Activated naive CD4-positive, alpha-beta T cell (primary cell): Measurements from ENCODE around the gene CDC14A.
"Not testable (repeated sequence)": the region's sequence is repeated elsewhere in the genome, so short reads cannot be mapped to it uniquely, and the experiment has no call there.

ENCODE experiments used
- DNase-seq, 4 experiments: peaks; one replicate each; lab custom pipeline; 2025; lab: John Stamatoyannopoulos, UW

CDC14A gene

DNA sequence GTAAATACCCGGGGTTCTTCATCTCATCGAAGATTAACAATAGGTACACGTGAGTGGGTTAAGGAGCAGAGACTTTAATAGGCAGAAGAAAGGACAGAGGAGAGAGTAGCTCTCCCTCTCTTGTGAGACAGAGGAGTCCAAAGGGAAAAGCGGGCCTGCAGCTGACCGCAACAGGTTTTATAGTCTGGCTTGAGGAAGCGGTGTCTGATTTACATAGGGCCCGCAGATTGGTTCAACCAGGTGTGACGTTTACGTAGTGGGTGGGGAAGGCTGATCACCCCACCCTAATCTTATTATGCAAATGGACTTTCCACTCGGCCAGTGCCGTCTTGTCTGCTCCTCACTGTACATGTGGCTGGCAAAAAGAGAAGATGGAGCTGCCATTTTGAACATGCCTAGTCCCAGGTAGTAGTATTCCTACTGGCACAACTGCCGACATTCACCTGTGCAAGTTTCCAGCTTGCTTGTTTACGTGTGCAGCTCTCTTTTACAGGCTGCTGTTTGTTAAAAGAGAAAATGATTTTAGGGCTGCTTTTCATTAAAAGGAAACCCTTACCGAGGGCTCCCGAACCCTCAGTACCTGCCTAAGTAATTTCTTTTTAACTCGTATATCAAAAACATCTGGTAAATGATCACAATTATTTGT lies 10.6 kb downstream of the CDC14A start:
- DNase-seq, result no peak

DNA sequence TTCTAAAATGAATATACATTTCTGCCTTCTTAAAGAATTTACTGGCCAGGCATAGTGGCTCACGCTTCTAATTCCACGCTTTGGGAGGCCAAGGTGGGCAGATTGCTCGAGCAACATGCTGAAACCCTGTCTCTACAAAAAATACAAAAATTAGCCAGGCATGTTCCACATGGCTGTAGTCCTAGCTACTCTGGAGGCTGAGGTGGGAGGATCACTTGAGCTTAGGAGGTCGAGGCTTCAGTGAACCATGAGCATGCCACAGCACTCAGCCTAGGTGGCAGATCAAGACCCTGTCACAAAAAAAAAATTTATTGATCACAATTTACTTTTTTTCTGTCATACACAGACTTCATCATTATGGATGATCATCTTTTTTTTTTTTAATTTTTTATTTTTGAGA lies 11.5 kb downstream of the CDC14A start:
- DNase-seq, result no peak

DNA sequence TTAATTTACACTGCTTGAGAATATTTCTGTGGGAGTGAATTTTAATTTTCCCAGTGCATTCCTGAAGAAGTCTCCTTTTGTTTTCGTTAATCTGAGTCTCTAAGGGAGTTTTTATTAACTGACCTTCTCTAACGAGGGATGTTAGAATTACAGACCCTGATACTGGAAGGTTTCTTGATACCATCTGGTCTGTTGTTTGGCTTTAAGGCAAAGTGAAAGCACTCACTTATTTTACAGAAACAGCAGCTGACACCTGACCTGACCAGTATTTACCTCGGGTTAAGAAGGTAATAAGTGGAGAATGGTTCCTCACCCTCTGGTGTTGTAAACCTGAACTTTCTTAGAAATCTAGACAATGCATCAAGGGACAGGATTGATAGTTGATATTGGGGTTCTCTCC lies 12.4 kb downstream of the CDC14A start:
- DNase-seq, result no peak

DNA sequence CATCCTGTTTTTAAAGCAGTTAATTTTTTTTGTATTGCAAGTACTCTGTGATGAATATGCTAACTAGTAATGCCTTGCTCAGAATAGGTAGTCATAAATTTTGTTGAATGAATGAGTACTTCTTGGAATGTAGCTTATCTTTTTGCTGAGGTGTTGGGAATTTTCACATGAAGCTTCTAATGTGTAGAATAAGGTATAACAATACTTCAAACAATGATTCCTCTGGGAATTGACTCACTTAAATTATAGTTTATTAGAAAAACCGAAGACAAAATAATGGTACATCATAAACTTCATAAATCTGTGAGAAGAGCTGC lies 13.9 kb downstream of the CDC14A start:
- DNase-seq, result no peak

DNA sequence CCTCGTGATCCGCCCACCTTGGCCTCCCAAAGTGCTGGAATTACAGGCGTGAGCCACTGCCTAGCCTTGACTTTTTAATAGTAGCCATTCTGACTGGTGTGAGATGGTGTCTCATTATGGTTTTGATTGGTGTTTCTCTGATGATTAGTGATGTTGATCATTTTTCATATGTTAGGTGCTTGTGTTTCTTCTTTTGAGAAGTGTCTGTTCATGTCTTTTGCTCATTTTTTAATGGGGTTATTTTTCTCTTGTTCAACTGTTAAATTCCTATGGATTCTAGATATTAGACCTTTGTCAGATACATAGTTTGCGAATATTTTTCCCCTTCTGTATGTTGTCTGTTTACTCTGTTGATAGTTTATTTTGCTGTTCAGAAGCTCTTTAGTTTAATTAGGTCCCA lies 17.0 kb downstream of the CDC14A start:
- DNase-seq, result not testable (repeated sequence)

DNA sequence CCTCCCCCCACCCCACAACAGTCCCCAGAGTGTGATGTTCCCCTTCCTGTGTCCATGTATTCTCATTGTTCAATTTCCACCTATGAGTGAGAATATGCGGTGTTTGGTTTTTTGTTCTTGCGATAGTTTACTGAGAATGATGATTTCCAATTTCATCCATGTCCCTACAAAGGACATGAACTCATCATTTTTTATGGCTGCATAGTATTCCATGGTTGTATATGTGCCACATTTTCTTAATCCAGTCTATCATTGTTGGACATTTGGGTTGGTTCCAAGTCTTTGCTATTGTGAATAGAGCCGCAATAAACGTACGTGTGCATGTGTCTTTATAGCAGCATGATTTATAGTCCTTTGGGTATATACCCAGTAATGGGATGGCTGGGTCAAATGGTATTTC lies 21.6 kb downstream of the CDC14A start:
- DNase-seq, result not testable (repeated sequence)

DNA sequence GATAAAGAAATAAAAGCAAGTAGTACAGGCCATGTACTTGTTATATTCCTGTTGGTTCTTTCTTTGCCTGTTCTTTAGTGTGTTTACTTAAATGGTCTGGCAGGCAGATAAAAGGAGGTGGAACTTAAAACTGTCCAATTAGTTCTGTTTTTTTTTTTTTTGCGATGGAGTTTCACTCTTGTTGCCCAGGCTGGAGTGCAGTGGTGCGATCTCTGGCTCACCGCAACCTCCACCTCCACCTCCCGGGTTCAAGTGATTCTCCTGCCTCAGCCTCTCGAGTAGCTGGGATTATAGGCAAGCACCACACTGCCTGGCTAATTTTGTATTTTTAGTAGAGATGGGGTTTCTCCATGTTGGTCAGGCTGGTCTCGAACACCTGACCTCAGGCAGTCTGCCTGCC lies 24.6 kb downstream of the CDC14A start:
- DNase-seq, result not testable (repeated sequence)

DNA sequence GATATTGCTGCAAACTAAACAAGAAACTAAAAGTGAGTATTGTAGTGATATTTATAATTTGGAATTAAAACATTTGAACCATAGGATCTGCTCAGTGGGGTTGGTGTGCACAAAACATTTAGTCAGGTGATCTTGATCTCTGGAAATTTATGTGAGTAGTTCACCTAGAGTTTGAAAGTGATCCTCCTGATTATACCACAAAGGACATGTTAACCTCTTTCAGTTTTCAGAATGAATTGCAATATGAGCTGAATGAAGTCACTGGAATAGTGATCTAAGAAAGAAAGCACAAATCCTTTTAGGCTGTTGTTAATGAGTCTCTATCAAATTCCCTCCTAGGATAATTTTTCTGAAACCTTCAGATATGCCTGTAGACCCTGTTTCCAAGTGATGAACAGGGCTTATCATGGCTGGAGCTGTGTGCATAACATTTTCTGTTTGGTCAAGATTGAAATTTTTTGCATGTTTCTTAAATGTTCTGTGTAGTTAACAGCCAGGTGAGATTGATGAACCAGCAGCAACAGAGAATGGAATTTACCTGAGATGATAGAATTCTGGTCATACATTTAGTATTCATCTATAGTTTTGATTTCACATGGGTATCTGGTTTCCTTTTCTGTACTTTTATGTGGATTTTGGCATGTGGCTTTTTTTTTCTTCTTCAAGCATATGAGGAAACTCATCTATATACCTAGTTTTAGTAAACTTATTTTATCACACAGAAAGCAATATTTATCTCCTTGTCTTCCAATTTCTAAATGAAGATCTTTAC lies 25.5 kb downstream of the CDC14A start:
- DNase-seq, result no peak

DNA sequence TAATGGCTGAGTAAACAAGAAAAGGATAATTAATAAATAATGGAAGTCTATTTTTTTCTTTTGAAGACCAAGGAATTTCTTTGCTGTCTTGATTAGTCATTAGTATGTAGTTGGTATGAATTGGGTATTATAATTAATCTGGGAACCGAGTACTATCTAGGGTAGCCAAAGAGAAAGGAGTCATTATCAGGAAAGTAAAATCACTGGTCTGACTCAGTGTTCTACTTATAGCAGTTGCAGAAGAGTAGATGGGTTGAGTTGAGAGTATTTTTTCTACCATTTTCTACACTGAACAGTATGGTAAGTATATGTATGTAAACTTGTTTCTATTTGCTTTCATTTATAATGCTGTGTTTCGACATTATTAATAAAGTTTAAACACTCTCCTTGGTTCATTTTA lies 26.6 kb downstream of the CDC14A start:
- no peak for DNase-seq

DNA sequence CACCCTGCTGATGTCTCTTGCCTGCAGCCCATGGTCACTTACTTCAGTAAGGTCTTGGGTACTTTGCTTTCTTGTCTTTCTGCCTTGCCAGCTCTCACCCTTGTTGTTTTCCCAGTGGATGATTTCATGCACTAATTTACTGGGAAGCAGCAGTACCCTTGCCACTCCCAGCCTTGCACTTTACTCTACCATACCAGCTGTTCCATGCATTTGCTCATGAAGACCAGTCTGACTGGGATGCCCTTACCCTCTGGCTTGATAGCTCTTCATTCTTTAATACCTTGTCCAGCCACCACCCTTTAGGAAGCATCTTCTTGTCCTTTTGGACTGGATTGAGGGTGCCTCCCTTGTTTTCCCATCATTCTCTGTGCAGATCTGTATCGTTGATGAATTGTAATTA lies 28.3 kb downstream of the CDC14A start:
- no peak for DNase-seq

DNA sequence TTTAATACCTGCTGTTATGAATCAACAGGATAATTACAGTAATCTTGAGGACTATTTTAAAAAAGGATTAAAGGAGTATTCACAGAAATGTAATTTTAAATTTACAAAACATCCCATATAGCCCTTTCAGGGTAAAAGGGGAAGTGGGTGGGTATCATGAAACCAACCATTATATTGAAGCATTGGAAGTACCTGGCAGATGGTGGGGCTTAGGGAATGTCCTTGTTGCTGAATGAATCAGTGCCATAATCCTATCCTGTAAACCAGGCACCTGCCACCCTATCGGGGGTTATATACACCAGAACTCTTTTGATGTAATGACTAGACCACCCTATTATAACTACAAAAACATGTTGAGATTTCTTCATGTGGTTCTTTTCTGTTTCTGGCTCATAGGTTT lies 30.4 kb downstream of the CDC14A start:
- no peak for DNase-seq

DNA sequence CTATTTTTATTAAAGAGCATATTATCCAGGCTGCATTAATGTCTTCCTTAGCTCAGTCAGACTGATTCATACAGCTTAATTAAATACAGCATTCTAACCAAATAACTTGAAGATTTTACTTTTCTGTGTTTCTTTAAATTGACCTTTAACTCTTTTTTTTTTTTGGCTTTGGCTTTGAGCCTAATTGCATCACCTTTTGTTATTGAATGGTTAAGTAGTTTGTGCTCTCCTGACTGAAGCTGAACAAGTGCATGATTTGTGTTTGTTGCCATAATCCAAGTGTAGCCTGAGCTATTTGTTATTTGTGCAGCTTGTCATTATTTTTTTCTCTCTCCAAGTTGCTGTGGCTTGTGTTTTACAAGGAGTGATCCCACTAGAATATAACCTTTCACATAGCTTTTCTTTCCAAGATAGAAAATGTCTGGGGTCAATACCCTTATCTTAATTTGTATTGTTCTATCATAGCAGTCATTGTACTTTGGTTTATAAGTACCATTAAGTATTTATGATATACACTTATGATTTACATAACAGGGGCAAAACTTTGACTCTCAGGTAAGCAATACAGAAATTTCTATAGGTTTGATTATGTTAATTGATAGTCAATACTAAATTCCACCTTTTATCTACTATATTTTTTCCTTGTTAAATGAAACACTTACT lies 31.6 kb downstream of the CDC14A start:
- DNase-seq, result no peak

DNA sequence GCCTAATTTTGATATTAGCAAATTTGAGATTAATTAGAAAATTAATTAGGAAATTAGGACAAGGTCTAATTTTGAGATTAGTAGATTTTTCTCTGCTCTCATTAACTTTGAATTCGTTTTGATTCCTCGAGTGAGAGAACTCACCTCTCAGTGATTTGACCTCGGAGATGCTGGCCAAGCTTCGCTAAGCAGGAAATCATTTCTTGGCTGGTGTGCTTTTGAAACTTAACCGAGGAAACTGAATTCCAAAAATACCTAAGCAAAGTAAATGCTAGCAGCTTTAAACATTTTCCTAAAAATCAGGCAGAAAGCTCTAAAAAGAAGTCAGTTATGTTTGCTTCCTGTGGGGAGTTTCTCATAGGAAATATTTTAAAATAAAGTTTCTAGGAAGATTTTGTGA lies 34.9 kb downstream of the CDC14A start:
- DNase-seq, result no peak

DNA sequence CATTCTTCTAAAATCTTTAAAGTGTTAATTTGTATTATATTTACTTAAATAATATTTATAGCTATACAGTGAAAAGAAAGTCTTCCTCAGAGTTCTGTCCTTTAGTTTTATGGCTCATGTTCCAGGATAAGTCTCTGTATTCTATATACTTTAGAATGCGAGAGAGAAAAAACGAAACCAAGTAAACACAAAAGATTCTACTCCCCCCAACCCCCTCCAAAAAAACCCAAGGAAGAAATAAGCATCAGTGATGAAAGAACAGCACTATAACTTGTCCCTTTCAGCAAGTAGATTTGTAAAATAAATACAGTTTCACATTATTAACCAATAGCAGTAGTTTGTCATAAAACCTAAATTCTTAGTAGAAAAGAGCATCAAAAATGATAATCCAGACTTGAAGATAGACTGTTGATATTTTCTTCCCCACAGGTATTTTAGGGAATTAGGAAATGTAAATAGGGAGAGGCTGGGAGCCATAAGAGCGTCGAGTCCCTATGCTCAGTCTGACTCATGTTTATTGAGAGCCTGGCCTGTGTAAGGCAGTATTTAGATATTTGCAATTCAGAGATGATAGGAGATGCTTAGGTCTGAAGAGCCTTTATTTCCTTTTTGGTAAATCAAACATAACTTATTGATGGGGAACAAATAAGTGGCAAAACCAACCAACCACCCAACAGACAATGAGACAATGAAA lies 35.5 kb downstream of the CDC14A start:
- DNase-seq, result no peak

DNA sequence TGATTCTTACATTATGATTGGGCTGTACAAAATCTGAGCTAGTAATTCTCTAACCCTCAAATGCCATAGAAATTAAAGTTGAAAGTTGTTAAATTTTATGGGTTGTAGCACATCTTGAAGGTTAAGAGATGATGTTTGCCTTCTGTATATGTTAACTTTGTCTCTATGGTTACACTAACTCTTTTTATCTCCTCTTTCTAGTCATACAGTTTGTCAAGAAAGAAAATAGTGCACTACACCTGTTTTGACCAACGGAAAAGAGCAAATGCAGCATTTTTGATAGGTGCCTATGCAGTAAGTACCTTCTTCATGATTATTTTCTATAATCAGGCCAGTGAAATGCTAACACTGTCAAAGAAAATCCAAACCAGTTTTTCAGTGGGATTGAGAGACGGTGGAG lies 38.2 kb downstream of the CDC14A start:
- no peak for DNase-seq

DNA sequence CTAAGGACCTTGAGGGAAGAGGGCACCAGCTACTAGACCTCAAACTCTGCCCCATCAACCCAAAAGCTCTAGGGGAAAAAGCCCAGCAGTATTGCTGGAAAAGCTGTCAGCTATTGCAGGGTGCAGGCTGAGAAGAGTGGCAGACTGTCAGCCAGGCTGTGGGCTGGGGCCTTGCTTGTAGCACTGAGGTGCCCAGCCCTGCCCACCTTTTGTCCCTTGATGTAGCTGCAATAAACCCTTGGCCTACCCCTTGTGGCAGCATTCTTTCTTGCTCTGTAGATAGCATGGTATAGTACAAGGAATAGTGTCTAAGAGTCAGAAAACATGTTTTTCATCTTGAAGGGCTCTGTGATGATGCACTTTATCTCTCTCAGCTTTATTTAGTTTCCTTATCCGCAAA lies 39.4 kb downstream of the CDC14A start:
- peak in 1 of 4 experiments; percentile 20 for DNase-seq

DNA sequence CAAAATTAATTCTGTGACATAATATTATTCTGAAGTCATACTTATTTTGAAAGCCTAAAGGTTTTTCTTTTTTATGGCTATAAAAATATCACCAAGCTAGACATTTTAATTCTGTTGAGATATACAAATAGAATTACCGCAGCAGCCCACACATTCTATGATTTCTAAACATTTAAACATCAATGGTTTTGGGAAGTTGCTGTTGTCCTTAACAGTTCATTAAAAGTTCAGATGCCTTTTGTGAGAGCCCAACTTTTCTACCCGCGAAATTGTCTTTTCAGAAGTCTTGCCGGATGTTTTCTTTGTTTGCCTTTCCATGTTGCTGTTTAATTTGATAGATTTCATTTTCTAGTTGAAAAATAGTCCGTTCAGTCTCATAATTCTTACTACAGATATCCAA lies 40.5 kb downstream of the CDC14A start:
- no peak for DNase-seq

DNA sequence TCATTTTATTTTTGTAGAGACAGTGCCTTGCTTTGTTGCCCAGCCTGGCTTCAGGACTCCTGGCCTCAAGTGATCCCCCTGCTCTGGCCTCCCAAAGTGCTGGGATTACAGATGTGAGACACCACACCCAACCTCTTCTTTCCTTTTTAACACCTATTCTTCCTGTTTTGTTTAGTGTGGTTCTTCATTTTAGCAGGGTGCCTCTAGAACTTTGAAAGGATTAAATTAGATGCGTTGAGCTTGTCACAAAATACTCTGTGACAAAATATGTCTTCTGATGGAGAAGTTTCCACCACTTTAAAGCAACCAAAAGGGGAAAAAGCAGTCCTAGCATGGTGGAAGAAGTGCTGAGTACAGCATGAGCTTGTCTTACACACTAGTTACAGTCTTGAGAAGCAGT lies 42.0 kb downstream of the CDC14A start:
- DNase-seq, result no peak

DNA sequence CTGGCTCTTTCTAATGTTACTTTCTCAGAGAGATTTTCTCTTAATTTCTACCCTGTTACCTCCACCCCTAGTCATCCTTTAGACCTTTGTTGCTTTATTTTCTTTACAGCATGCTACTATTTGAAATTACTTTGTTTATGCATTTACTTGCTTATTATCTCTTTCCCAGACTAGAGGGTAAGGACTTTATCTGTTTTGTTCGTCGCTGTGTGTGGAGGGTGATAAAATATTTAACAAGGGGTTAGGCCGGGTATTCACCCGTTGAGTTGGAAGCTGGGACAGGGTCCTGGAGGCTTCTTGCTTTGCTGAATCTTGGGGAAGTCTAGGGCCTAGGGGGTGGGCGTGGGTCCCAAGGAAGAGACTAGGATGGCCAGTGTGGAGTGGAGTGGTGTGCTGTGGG lies 43.6 kb downstream of the CDC14A start:
- DNase-seq, result no peak

DNA sequence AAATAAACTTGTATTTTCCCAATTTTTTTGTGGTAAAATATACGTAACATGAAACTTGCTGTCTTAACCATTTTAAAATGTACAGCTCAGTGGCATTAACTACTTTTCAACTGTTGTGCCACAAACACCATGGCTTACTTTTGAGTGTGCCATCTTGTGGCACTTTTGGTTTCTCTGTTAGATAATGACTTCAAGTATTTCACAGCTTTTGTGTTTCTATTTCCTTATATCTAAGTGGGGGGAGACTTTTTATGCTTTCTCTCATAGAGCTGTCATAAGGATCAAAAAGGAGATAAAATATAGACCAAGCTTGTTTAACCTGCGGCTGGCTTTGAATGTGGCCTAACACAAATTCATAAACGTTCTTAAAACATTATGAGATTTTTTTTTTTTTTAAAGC lies 44.3 kb downstream of the CDC14A start:
- no peak for DNase-seq

DNA sequence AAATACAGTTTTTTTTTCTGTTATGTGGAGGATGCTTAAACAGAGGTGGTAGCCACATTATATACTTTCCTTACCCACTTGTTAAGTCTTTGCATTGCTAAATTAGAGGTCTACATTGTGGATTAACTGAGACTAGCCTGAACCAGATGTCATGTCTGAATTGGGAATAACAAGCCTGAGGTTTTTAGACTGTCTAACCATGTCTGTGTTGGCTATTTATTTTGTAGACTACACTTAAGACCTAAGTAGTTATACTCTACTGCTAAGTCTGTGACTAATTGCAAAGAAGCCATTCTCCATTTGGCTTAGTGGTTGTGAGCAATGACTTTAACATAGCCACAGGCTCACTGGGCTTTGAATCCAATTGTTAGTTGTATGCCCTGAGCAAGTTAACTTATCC lies 45.4 kb downstream of the CDC14A start:
- no peak for DNase-seq

DNA sequence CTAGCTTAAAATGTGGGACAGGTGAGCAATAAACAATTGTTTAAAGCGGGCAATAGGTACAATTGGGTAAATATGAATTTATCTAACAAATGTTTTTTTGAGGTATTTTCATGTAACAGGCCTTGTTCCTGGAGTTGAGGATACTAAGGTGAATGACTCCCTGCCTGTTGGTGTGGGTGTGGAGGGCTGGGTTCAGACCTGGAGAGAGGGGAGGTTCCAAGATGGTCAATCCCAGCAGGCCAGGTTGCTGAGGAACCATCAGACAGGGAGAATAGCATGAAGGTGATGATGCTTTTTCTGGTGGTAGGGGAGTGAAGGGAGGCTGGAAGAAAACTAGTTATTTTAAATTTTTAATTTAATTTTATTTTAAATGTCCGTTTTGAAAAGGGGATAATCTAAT lies 46.3 kb downstream of the CDC14A start:
- no peak for DNase-seq

DNA sequence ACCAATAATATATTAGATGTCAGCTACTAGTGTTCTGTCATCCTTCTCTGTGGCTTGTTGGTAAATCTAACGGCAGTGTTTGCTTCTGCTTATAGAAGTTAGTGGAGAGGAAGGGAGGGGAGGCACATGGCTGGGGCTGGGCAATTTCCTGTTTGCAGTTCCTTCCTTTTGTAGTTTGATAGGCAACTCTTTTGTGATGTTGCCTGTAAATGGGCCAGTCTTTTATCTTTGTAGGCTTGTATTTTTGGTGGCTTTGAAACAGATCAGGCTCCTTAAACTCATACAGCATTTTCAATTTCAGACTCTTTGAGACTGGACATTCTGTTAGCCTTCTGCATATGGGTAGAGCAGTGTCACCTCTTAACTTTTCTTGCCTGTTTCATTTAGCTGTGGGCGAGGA lies 48.1 kb downstream of the CDC14A start:
- peak in 2 of 4 experiments; percentile 35 to 48 for DNase-seq
